Mesodermal cell (in vitro differentiated cells): ENCODE results near the gene NIPAL3.

Experiments used
- H3K27ac ChIP-seq: 2 replicates; pipeline ENCODE4 v1.7.0; 2013; ENCODE audit warnings: mild to moderate bottlenecking, low read depth, low read length, moderate library complexity; ENCODE audit not compliant: severe bottlenecking
- H3K36me3 ChIP-seq: 2 replicates; pipeline ENCODE4 v1.7.1; 2013; ENCODE audit warnings: mild to moderate bottlenecking, low read length, moderate library complexity; ENCODE audit not compliant: control insufficient read depth, insufficient read depth
- H3K4me1 ChIP-seq: one replicate; pipeline ENCODE4 v1.7.1; 2013; ENCODE audit warnings: mild to moderate bottlenecking, low read length; ENCODE audit not compliant: insufficient read depth, control insufficient read depth, poor library complexity, severe bottlenecking
- H3K4me3 ChIP-seq: 2 replicates; pipeline ENCODE4 v1.7.0; 2013; ENCODE audit warnings: low read length, control low read depth, mild to moderate bottlenecking; ENCODE audit not compliant: insufficient read depth, poor library complexity, severe bottlenecking; ENCODE audit errors: extremely low read depth
- H3K9me3 ChIP-seq: 2 replicates; pipeline ENCODE4 v1.7.1; 2013; ENCODE audit warnings: mild to moderate bottlenecking, low read length, moderate library complexity; ENCODE audit not compliant: control insufficient read depth
- WGBS, 2 experiments: methylation state at CpG; one replicate each; pipeline ENCODE4 v1.1.5; 2013; ENCODE audit warnings: missing lambda C conversion rate in 2 of 2; ENCODE audit not compliant: insufficient coverage in 2 of 2; 5-methylcytosine and 5-hydroxymethylcytosine counted together

Gene NIPAL3

DNA sequence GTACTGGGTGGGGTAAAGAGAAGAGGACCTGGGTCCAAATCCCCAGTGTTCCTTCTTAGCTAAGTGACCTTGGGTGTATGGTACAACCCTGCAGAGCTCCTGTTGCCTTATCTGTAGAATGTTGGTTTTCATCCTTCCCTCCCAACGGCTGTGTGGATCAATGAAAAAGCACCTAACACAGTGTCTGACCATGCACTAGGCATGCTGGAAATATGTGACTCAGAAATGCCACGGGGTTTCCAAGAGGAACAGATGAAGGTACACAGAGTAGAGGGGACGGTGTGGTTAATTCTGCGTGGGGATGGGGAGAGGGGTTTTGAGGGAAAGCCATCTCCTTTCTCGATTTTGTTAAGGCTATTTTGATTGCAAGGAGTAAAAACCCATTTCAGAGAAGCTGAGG is 8.6 kb downstream of the NIPAL3 start:
- peaks cover 18% of the 10 kb centered on the region for H3K36me3 ChIP-seq
- 87 to 88% methylated on average over 5 of the region's 5 CpGs for WGBS, 2 experiments
- H3K27ac ChIP-seq = no peak overlapping the region
- H3K9me3 ChIP-seq = no peaks in the 10 kb centered on the region
- H3K4me3 ChIP-seq = no peak overlapping the region
- peaks cover 16% of the 10 kb centered on the region for H3K4me1 ChIP-seq

DNA sequence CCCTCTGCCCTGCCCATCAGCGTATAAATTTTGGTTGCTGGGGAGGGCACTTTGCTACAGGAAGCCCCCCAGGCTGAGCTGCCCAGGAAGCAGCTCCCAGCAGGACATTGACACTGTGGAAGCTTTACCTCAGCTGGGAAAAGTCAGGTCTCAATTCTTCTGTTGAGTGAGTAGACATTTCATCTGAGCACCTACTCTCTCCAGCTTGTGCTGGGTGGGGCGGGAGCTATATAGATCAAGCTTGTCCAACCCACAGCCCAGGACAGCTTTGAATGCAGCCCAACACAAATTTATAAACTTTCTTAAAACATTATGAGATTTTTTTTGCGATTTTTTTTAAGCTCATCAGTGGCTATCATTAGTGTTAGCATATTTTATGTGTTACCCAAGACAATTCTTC is 9.4 kb downstream of the NIPAL3 start:
- Histone ChIP-seq H3K4me3 (no peak overlapping the region), H3K4me1 (peaks cover 10% of the 10 kb centered on the region), H3K9me3 (no peaks in the 10 kb centered on the region), H3K27ac (no peak overlapping the region), H3K36me3 (peaks cover 15% of the 10 kb centered on the region)
- 80 to 94% methylated on average over 2 of the region's 3 CpGs for WGBS, 2 experiments

GRCh38 chr1:24425441-24425840 is 9.8 kb downstream of the NIPAL3 start:
- peaks cover 15% of the 10 kb centered on the region for H3K36me3 ChIP-seq
- H3K9me3 ChIP-seq = no peaks in the 10 kb centered on the region
- H3K27ac ChIP-seq = no peak overlapping the region
- H3K4me1 ChIP-seq = peaks cover 10% of the 10 kb centered on the region
- no peak overlapping the region for H3K4me3 ChIP-seq
- WGBS, 2 experiments = 83% methylated on average over 1 of the region's 3 CpGs; no CpG with 5 or more reads in 1 of the 2 experiments

GRCh38 chr1:24425922-24426321 is 10.3 kb downstream of the NIPAL3 start:
- no peak overlapping the region for H3K4me3 ChIP-seq
- 77 to 98% methylated on average over 5 of the region's 7 CpGs for WGBS, 2 experiments
- H3K4me1 ChIP-seq = peaks cover 10% of the 10 kb centered on the region
- H3K36me3 ChIP-seq = peaks cover 15% of the 10 kb centered on the region
- H3K27ac ChIP-seq = no peak overlapping the region
- no peaks in the 10 kb centered on the region for H3K9me3 ChIP-seq

GRCh38 chr1:24426744-24427544 is 11.3 kb downstream of the NIPAL3 start:
- no peak overlapping the region for H3K4me3 ChIP-seq
- no peaks in the 10 kb centered on the region for H3K9me3 ChIP-seq
- peaks cover 8% of the 10 kb centered on the region for H3K36me3 ChIP-seq
- peaks cover 10% of the 10 kb centered on the region for H3K4me1 ChIP-seq
- no peak overlapping the region for H3K27ac ChIP-seq
- 93% methylated on average over 4 to 6 of the region's 7 CpGs for WGBS, 2 experiments

DNA sequence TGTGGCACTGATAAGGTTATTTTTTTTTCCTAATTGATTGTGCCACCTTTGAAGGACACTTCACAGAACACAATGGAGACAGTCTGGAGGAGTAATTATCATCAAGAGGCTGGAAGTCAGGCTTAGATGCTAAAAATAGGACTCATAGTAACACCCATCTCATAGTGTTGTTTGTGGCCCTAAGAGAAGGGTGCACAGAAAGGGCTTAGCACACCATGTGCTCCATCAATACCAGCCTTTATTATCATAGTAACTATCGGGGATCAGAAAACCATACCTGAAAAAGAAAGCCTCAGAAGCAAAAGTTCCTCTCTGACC is 11.9 kb downstream of the NIPAL3 start:
- H3K4me1 ChIP-seq = peaks cover 10% of the 10 kb centered on the region
- no peaks in the 10 kb centered on the region for H3K9me3 ChIP-seq
- no peak overlapping the region for H3K27ac ChIP-seq
- WGBS, 2 experiments = 100% methylated on average over 1 of the region's 1 CpG; no CpG with 5 or more reads in 1 of the 2 experiments
- peaks cover 5% of the 10 kb centered on the region for H3K36me3 ChIP-seq
- no peak overlapping the region for H3K4me3 ChIP-seq

GRCh38 chr1:24435782-24436365 is 20.3 kb downstream of the NIPAL3 start:
- Histone ChIP-seq H3K27ac (no peak overlapping the region), H3K4me1 (no peaks in the 10 kb centered on the region), H3K4me3 (no peak overlapping the region), H3K9me3 (no peaks in the 10 kb centered on the region), H3K36me3 (no peaks in the 10 kb centered on the region)
- WGBS, 2 experiments = 96 to 100% methylated on average over 1 to 4 of the region's 8 CpGs

DNA sequence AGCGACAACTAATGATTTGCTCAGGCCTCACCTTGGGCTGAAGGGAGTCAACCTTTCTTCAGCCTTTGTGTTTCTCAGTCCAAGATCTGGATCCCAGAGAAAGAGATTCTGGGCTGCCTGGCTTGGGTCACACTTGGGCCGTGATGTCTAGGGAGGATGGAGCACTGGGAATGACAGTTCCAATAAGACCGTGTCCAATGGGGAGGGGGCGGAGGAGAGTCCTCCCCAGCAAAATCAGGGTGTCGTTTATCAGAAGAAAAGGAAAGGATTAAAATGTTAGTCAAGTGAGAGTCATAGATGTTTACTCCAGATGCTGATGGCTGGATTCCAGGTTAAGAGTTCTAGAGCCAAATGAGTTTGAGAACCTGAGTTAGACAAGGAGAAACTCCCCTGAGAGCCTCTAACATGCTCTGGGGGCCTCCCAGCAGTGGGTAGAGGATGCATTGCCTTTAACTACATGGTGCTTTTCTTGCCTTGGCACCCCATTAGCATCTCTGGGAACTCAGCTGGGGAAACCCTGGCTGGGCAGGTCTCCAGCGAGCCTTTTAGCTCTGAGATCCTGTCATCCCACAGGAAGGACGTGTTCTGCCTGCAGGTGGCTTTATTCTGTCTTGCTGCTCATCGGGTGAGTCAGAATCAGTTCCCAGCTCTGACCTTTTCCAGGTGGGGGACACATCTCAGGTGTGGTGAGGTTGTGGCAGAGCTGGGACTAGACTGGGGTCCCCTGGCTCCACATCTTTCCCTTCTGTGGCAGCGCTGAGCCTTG is 22.2 kb downstream of the NIPAL3 start:
- no peaks in the 10 kb centered on the region for H3K4me1 ChIP-seq
- no peaks in the 10 kb centered on the region for H3K9me3 ChIP-seq
- 87 to 95% methylated on average over 8 of the region's 9 CpGs for WGBS, 2 experiments
- H3K27ac ChIP-seq = no peak overlapping the region
- H3K4me3 ChIP-seq = no peak overlapping the region
- no peaks in the 10 kb centered on the region for H3K36me3 ChIP-seq

GRCh38 chr1:24438423-24438901 is 22.9 kb downstream of the NIPAL3 start:
- Histone ChIP-seq H3K4me3 (no peak overlapping the region), H3K36me3 (no peaks in the 10 kb centered on the region), H3K4me1 (no peaks in the 10 kb centered on the region), H3K27ac (no peak overlapping the region), H3K9me3 (no peaks in the 10 kb centered on the region)
- WGBS, 2 experiments = 44 to 53% methylated on average over 5 to 7 of the region's 9 CpGs

DNA sequence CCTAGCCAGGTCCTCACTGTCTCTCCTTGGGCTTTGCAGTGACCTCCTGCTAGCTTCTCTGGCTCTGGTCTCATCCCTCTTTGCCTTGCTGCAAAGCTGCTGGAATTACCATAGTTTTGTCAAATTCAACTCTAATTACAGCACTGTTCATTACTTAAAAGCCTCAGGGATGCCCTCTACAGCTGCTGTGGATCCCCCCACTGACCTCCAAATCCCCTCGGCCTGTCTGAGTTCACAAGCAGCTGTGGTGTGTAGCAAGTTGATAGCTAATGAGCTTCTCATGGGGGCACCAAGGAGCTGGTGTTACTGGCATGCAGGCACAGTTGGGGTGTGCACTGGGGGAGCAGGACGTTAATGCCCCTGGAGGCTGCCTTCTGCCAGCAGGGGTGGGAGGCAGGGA is 24.8 kb downstream of the NIPAL3 start:
- Histone ChIP-seq H3K9me3 (no peaks in the 10 kb centered on the region), H3K4me1 (no peaks in the 10 kb centered on the region), H3K36me3 (no peaks in the 10 kb centered on the region), H3K27ac (no peak overlapping the region), H3K4me3 (no peak overlapping the region)
- WGBS, 2 experiments = 40 to 50% methylated on average over 1 of the region's 2 CpGs
